GM21737 (cell line): ENCODE results near the gene FAM151A.

Experiments used
- ATAC-seq: cut with Tn5 transposase; IDR thresholded peaks from one replicate; pipeline ENCODE4 v1.9.1; 2021; ENCODE audit warnings: mild to moderate bottlenecking, moderate library complexity; ENCODE audit not compliant: unreplicated experiment

Gene FAM151A

DNA sequence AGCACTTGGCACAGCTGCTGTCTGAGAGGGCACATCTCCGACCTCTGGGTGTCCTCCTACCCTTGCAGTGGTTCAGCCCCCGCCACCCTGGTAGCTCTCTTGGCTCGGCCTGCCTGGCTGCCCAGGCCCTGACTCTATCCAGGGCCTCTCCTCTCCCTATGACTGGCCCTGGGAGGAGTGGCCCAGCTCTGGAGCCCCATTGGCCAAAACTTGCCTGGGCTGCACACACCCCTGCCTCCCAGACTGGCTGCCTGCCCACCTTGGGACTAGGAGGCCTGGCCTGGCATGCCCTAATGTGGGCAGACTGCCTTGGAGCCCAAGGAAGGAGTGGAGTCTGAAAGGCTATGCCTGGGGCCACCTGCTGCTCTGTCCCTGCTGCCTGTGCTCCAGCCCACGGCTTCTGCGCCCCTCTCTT is 41.7 kb downstream of the FAM151A start:
- ATAC-seq, result no peak

DNA sequence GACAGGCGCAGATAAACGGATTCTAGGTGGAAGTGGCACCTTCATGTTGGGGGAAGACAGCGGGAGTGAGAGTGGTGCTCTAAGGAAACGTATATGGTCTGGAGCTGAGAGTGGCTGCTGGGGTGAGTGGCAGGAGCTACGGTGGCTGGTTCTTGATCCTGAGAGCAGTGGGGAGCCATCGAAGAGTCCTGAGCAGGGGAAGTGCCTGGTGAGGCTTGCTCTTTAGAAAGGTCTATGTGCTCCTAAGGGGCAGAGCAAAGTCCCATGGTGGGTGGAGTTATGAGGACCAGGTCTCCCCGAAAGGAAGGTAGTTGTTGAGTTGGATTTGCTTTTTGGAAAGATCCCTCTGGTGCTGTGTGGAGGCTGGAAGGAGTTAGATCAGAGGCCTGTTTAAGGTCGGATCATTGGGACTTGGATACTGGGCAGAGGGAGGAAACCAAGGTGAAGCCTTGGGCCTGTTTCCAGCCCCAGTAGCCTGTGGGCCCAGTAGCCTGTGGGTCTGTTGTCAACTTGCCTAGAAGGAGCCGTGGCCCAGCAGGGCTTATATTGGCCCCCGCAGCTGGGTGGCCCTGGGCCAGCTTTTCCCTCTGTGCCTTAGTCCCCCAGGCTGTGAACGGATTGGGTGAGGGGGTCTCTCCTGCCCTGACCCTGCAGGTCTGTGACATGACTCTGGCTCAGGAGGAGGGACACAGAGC is 42.3 kb downstream of the FAM151A start:
- no peak for ATAC-seq

DNA sequence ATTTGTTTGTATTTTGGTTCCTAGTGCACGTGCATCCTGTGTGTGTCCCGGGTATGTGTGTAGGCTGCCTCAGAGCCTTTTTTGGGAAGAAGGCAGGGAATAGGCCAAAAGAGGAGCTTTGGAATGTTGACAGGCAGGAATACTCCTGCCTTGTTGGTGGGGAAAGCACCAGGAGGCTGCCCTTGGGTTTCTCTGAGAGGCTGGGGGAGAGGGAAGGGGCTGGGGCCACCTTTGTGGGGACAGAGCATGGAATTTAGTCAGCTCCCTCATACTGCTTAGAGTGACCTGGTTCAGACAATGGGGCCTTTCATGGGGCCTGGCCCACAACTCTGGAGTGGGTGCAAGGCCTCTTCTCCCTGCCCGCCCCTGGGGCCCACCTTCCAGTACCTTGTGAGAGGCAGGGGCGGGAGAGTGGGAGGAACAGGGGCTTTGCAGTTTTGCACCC is 44.0 kb downstream of the FAM151A start:
- ATAC-seq, result no peak

DNA sequence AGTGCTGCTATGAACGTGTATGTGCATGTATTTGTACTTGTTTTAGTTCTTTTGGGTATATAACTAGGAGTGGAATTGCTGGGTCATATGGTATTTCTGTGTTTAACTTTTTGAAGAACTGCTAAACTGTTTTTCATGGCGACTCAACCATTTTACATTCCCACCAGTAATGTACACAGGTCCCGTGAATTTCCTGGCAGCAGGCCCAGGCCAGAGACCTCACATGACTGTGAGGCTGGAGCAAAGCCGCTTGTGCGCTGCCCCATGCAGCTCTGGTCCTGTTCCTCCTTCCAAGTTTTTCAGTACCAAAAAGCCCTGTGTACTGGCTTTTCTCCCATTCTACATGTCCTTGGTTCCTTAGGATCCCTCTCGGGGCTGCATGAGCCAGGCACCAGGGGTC is 45.7 kb downstream of the FAM151A start:
- ATAC-seq, result no peak

DNA sequence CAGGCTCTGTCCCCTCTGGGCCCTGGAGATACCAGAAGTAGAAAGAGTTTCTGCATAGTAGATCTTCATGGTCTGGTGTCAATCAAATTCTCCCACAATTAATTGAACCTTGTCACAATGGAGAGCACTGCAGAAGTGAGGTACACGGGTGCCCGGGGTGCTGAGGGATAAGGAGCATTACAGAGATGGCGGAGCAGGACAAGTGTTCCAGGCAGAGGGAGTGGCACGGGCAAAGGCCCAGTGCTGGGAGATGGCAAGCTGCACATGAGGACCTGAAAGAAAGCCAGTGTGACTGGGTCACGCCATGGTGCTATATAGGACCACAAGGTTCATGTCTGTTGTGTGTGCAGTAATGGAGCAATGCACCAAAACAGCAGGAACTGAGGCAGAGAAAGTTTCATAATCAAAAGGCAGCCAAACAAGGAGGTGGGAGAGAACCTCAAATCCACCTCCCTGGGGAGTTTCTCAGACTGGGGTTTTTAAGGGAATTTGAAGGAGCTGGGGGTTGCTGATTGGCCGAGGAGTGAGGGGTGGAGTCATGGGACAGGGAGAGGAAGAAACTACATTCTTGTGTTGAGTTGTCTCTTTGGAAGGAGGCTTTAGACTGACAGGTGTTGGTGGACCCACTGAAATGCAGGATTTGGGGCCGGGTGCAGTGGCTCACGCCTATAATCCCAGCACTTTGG is 47.6 kb downstream of the FAM151A start:
- ATAC-seq, result no peak

DNA sequence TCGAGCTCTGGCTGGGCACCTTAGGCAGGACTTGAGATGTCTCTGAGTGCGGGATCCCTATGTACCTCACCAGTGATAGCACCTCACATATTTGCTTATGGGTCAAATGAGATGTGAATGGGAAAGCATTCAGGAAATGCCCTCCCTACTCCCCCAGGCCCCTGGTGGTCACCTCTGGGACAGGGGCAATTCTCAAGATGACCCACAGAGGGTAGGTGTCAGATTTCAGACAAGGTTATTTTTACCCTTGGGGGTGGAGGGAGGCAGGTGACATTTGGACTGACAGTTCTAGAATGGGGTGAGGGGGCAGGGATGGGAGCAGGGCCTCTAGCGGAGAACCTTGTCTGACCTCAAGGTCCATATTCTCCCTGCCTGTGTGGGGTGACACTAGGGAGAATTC is 48.2 kb downstream of the FAM151A start:
- no peak for ATAC-seq

DNA sequence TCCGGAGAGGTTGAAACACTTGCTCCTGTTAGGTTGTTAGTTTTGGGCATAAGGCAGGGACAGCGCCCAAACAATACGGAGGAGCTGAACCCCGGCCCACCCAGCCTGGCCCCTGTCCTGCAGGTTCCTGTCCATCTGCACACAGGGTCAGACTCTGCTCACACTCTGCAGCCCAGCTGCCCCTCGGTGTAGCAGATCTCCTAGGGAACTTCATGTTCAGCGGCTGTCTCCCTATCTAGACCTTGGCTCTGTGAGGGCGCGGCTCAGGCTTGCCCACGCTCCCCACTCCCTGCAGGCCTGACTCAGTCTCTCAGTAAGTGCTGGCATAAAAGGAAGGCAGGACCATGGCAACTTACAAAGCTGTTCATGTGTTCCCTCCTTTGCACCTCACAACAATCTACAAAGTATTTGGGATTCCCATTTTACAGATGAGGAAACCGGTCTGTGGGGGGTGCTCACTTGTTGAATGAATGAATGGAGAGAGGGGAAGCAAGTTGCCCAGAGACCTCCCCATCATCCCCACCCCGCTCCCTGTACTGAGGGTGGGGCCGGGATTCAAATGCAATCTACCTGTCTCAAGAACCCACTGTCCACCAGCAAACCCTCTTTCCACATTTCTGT is 49.1 kb downstream of the FAM151A start:
- no peak for ATAC-seq

DNA sequence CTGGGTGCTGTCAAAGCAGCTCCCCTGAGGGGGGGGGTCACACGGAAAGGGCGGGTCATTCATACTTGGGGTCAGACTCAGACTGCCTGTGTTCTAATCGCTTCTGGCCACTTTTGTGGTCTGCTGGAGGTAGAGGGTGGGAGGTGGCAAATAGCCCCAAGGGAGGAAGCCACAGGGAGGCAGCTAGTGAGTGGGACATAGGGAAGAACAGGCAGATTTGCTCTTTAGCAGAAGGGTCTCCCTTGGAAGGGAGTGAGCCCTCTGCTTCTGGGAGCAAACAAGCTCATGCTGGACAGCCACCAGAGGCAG is 50.8 kb downstream of the FAM151A start:
- ATAC-seq, result no peak

DNA sequence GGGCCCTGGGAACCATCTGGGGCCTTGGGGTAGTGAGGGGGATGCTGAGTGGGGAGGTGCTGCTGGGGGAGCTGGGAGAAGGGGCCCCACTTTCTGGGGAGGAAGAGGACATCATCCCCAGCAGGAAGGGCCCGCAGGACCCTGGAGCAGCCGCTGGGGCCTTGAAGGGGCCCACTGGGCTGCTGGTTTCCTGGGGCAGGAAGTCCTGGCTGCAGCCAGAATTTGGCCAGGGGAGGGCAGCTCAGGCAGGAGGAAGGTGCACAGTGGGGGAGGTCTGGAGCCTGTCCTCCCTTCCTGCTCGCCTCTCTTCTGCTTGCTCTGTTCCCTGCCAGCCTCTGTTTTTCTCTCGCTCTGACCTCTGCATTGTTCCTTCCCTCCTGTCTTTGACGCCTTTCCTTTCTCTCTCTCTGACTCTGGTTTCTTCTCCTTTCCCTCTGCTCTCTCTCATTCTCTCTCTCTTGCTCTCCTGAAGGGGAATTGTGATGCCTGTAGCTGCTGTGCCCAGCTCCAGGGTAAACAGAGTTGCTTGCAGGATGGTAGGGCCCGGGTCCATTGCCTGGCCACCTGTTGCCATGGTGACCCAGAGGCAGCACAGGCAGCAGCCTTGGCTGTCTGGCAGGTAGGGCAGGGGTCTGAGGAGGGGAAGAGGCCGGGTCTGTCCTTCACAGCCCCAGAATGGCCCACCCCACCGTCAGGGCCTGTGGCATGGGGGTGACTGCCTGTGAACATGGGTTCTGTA is 51.4 kb downstream of the FAM151A start:
- ATAC-seq, result no peak

DNA sequence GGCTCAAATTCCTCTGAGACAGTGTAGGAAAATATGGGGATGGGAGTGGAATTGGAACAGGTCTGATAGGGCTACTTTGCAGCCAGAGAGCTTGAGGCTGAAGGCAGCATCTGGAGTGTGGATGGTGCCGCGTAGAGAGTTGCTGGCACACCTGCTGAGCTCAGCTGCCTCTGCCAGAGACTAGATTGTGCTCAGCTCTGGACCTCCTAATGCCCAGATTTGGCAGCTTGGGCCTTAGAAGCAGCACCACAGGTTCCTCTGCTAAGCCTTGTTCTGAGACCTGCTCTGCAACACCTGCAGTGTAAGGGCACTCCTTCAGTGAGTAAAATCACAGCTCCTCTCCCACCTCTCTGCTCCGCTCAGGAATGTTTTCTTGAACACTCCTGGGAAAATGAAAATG is 52.0 kb downstream of the FAM151A start:
- ATAC-seq, result no peak

DNA sequence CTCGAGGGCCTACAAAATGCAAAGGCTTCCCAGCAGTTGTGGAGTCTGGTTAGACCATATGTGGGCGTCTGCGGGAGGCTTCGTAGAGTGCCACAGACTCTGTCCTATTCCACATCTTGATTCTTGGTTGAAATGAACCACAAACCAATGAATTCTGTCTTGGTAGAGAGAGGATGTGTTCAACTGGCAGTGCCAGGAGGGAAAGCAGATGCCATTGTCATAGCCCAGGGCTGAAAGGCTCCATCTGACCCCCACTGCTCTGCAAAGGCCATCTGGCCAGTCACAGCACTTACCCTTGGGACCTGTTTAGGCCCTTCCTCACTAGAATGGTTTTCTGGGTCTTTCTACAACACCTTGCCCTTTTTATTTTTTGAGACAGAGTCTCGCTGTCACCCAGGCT is 53.2 kb downstream of the FAM151A start:
- no peak for ATAC-seq

DNA sequence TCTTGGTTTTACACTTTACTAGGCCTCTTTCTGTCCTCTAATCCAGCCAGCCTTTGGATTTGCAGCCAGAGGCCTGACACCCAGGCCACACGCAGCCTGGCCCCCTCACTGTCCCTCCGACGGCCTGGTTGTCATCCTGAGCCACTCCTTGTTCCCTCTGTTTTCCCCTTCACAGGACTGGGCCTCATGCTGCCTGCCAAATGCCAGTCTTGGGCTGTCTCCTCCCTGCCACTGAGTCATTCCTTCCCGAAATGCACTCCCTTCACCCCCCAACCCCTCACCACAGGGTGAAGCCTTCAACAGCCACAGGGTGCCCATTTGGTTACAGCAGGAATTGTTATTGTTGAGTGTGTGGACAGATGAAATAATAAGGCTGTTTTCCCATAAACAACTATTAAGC is 54.0 kb downstream of the FAM151A start:
- ATAC-seq, result no peak

DNA sequence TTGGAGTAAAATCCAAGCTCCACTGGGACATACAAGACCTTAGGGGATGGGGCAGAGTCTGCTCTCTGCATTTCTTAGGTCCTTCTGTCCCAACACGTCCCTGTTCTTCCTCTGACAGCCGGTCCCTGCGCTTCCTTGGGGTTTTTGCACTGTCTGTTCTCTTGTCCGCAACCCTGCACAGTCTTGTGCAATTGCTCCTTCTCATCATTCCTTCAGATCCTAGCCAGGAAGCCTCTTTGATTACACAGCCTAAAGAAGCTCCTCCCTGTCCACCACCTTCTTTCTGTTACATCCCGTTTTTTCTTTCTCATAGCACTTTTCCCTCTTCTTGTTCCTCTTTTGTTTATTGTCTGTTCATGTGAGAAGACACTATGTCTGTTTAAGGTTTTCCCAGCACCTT is 55.4 kb downstream of the FAM151A start:
- no peak for ATAC-seq

DNA sequence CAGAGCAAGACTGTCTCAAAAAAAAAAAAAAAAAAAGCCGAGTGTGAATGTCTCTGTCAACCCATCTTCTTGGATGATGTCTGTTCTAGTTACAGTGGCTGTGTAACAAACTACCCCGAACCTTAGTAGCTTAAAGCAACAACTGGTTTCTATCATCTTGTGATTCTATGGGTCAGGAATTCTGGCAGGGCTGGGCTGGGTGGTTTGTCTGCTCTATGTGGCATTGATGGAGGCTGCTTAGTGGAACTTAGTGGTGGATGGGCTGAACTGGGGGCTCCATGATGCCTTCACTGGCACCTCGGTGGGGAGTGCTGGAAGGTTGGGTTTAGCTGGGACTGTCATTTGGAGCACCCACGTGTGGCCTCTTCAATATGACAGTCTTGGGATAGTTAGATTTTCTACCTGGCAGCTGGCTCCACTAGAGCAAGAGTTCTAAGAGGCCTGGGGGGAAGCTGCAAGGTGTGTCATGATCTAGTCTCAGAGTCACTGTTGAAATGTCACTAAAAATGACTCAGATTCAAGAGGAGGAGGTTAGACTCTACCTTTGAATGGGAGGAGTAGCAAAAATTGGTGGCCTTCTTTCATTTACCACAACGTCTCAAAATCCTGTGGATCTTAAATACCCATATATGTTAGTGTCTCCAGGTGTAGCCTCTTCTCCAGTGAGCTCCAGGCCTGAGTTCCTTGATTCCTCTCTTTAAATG is 56.7 kb downstream of the FAM151A start:
- no peak for ATAC-seq

DNA sequence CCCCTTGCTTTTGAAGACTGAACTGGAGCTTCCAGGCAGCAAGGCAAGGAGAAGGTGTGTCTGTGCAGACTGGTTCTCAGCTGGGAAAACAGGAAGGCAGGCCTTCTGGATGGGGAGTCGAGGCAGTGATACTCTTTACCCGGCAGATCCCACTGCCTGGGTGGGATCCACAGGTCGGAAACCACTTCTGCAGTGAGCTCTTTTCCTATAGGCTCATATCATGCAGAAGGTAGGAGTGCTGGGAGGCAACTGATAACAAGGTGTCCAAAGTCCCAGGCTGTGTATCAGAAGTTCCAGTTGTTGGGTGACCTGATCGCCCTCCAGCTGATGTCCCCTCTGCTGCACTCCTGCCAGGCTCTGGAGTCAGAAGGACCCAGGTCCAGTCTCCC is 58.2 kb downstream of the FAM151A start:
- ATAC-seq, result no peak

DNA sequence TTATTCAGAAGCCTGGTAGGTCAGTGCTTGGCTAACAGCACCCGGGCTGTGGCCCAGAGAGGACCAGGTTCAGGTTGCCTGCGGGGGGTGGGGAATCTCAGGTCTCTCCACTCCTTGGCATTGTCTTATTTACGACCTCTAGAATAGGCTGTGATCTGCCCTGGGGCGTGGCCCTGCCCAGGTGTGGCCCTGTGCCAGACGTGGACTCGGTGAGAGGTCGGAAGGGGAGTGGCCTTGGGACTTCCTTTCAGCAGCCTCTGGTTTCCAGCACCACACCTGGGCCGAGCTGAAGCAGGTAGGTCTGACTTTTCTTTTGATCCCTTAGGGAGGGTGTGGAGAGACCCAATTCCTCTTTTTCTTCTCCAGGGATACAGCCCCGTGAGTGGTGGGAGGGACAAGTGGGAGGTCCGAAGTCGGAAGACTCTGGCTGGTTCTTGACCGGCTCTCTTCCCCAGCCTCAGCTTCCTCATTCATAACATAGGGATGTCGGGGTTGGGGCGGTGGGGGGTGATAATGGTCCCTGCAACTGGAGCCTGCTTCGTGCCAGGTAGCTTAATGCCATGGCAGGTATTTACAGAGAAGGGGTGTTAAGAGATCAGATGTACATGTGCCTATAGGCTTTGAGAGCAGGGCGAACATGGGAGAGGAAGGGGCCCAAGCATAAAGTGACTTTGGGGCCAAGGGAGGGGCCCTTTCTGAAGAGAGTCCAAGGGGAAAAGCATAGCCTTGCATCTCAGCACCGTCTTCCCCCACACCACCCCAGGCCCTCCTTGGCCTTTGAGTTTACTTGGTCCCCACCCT is 58.8 kb downstream of the FAM151A start:
- ATAC-seq, result no peak

DNA sequence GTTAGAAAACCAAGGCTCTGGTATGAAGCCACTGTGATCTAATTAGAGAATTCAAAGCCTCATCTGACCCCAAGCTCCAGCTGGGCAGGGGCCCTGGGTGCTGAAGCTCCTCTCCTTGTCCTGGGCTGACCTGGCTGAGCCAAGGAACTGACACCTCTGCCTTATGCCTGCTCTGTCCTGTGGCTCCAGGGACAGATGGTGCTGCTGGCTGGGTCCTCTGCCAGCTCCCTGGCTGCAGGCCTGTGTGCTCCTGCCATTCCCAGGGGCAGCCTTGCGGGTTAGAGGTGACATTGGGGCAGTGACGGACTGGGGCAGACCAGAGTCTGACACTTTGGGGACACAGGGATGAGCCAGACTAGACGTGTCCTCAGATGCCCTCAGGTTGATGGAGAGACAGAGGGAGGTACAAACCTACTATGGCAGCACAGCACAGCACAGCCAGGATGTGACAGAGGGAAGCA is 63.5 kb downstream of the FAM151A start:
- no peak for ATAC-seq
